Endothelial cell of umbilical vein (primary cell): ENCODE results near the gene ADD1. TPM values are rescaled to one million over a fixed set of nuclear protein-coding genes. Genes with fewer than 3 reads are reported as not detected.

Experiments
- BruUV-seq: library from RNA; stranded (reverse); fragments of 400-500 nt; replicated peaks from 2 replicates; lab custom pipeline; 2021; lab: Mats Ljungman, UMichigan
- CTCF ChIA-PET: fragments of 300-600, 350-600 bp; sonication (Branson Sonifier 250); formaldehyde crosslinking; loops from one replicate; lab custom pipeline; 2021; ENCODE audit warnings: antibody characterized with exemption, inconsistent platforms; lab: Charles Lee
- POLR2A ChIA-PET: fragments of 300-600, 350-600 bp; sonication (Branson Sonifier 250); formaldehyde crosslinking; loops from one replicate; lab custom pipeline; 2021; ENCODE audit warnings: antibody characterized with exemption, inconsistent platforms; lab: Charles Lee
- DNase-seq: peaks from one replicate; pipeline ENCODE4 v3.0.0-alpha.2; 2011; ENCODE audit warnings: low read depth, low spot score
- FAIRE-seq: peaks from 2 replicates; lab custom pipeline; 2011; peaks lifted over from hg19 to GRCh38; lab: Jason Lieb, UNC
- H2AFZ ChIP-seq: 2 replicates; pipeline ENCODE4 v1.6.0; 2012; ENCODE audit warnings: low read depth, low read length, control low read depth, inconsistent platforms
- H3K27ac ChIP-seq: 2 replicates; pipeline ENCODE4 v1.5.1; 2011; ENCODE audit warnings: low read depth, mild to moderate bottlenecking, control low read depth, low read length, moderate library complexity; ENCODE audit not compliant: insufficient read depth
- H3K27me3 ChIP-seq, 2 experiments: 2 replicates each; pipeline versions ENCODE4 v1.6.0 to v1.6.1; 2011; ENCODE audit warnings: low read length in 2 of 2, mixed read lengths in 1 of 2; ENCODE audit not compliant: control insufficient read depth in 2 of 2, insufficient read depth in 2 of 2
- H3K36me3 ChIP-seq, 2 experiments: 2 replicates in 1 of 2; 3 replicates in 1 of 2; pipeline ENCODE4 v1.5.1; 2011; ENCODE audit warnings: low read length in 2 of 2, mild to moderate bottlenecking in 1 of 2, moderate library complexity in 1 of 2; ENCODE audit not compliant: control insufficient read depth in 2 of 2, insufficient read depth in 2 of 2; ENCODE audit errors: extremely low read depth in 1 of 2
- H3K4me1 ChIP-seq: 3 replicates; pipeline ENCODE4 v1.5.1; 2011; ENCODE audit warnings: mild to moderate bottlenecking, low read length; ENCODE audit not compliant: control insufficient read depth, insufficient read depth; ENCODE audit errors: extremely low read depth
- H3K4me2 ChIP-seq: 2 replicates; pipeline ENCODE4 v1.6.1; 2011; ENCODE audit warnings: low read length, control low read depth, mixed read lengths; ENCODE audit not compliant: insufficient read depth
- H3K4me3 ChIP-seq, 3 experiments: fragments of 200-600 bp in 1 of 3; sonication (generic), shearing (Covaris generic) in 1 of 3; replicated peaks in 1 of 3; 2 replicates each; pipeline ENCODE4 v1.5.1; 2011 to 2016; ENCODE audit warnings: control low read depth in 3 of 3, low read length in 3 of 3, mild to moderate bottlenecking in 2 of 3, inconsistent platforms in 1 of 3, low read depth in 1 of 3, moderate library complexity in 1 of 3; ENCODE audit not compliant: insufficient read depth in 1 of 3
- H3K79me2 ChIP-seq: 2 replicates; pipeline ENCODE4 v1.6.0; 2012; ENCODE audit warnings: low read length, inconsistent platforms; ENCODE audit not compliant: control insufficient read depth, insufficient read depth
- H3K9ac ChIP-seq: replicated peaks from 2 replicates; pipeline ENCODE3; 2011; ENCODE audit warnings: low read length, control low read depth; ENCODE audit not compliant: insufficient read depth; ENCODE audit errors: extremely low read depth
- H3K9me1 ChIP-seq: replicated peaks from 3 replicates; pipeline ENCODE4 v1.6.0; 2011; ENCODE audit warnings: mild to moderate bottlenecking, low read length; ENCODE audit not compliant: control insufficient read depth, insufficient read depth; ENCODE audit errors: extremely low read depth
- H3K9me3 ChIP-seq: replicated peaks from 2 replicates; pipeline ENCODE4 v1.5.1; 2012; ENCODE audit warnings: low read length, inconsistent platforms; ENCODE audit not compliant: control insufficient read depth, insufficient read depth
- H4K20me1 ChIP-seq: replicated peaks from 2 replicates; pipeline ENCODE3; 2011; ENCODE audit warnings: mild to moderate bottlenecking, low read length; ENCODE audit not compliant: control insufficient read depth, insufficient read depth; ENCODE audit errors: extremely low read depth
- FOS ChIP-seq: IDR thresholded peaks from 2 replicates; pipeline ENCODE4 v1.6.1; 2011; ENCODE audit warnings: mild to moderate bottlenecking, low read length, moderate library complexity, borderline replicate concordance; ENCODE audit not compliant: insufficient read depth
- GATA2 ChIP-seq: IDR thresholded peaks from 2 replicates; pipeline ENCODE4 v1.7.0; 2011; ENCODE audit warnings: low read depth, mild to moderate bottlenecking, moderate library complexity, mixed read lengths, low read length; ENCODE audit not compliant: insufficient read length, insufficient read depth
- MYC ChIP-seq: IDR thresholded peaks from one replicate; pipeline ENCODE4 v1.6.1; 2011; ENCODE audit warnings: mild to moderate bottlenecking, low read depth, low read length
- POLR2A ChIP-seq: IDR thresholded peaks from 2 replicates; pipeline ENCODE4 v1.6.1; 2012; ENCODE audit warnings: low read depth, mild to moderate bottlenecking, control low read depth, low read length
- dilution Hi-C: fragments of 300-500 bp; cut with MboI; formaldehyde crosslinking; loops from one replicate; pipeline ENCODE4 v1.15.0; 2019; ENCODE audit warnings: low sequenced_read_pairs; ENCODE audit not compliant: extremely low pct_ligation_motif_present
- intact Hi-C: fragments of 100-400 bp; cut with micrococcal nuclease; formaldehyde crosslinking; loops from one replicate; pipeline ENCODE4 v1.10.0; 2022
- polyA plus RNA-seq, 4 experiments: library from polyadenylated mRNA; depleted of rRNA in 3 of 4; stranded (reverse) in 3 of 4; unstranded in 1 of 4; fragments of >200 nt; gene quantifications; 2 replicates each; pipeline versions ENCODE4 v1.2.1 to v1.2.3, GENCODE V29; 2011 to 2012; ENCODE audit warnings: missing spikeins in 1 of 4
- total RNA-seq: library from RNA; stranded (reverse); gene quantifications from 2 replicates; pipeline ENCODE4 v1.2.3, GENCODE V29; 2021
- TF ChIP-seq, protein P1 (sequence below), 2 donors: IDR thresholded peaks; 1 replicate in 1 of 2; 2 replicates in 1 of 2; pipeline ENCODE4 v1.5.1; 2011; ENCODE audit warnings: low read length in 2 of 2, mild to moderate bottlenecking in 2 of 2, moderate library complexity in 2 of 2, control low read depth in 1 of 2, inconsistent platforms in 1 of 2, low read depth in 1 of 2; ENCODE audit not compliant: insufficient read depth in 1 of 2; ENCODE audit errors: extremely low read depth in 1 of 2

Gene ADD1
- total and polyA plus RNA-seq, 2 donors (not counting 3 experiments of a cell fraction or from before 2014, with no cell fraction given), result 219 to 305 TPM

DNA sequence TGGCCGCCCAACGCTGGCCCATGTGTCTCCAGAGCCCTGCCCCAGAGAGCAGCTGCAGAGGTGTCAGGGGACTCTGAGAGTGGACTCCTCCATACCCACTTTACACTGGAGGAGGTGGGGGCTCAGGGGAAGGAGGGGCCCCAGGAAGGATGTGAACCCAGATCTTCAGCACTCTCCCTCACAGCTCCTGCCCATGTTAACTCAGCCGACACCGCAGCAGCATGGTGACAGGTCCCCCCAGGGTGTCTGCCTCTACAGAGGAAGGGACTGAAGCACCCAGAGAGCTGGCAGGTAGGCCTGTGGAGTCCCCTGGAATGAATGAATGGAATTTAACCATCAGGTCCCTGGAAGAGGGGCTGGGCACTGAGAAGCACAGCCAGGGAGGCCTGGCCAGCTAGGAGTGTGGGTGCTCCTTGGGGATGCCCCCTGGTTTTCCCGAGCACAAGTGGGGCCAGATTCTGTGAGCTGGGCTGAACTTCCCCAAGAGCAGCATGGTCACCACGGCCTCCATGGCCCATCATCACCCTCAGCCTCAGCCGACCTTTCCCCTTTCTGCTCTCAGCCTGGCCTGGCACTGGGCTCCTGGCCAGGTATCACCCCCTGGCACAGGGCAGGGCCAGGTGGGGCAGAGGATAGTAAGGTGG, 28.9 kb upstream of the ADD1 start:
- Histone ChIP-seq H3K4me1 (peaks cover 24% of the 10 kb centered on the region), H3K4me2 (no peak overlapping the region), H3K79me2 (peaks cover 73% of the 10 kb centered on the region), H3K9ac (no peak overlapping the region), H3K9me1 (no peaks in the 10 kb centered on the region), H3K9me3 (no peaks in the 10 kb centered on the region), H3K4me3 (no peak overlapping the region), H3K27me3 (no peaks in the 10 kb centered on the region), H3K27ac (no peak overlapping the region), H4K20me1 (no peaks in the 10 kb centered on the region), H3K36me3 (no peaks in the 10 kb centered on the region), H2AFZ (no peak overlapping the region)
- POLR2A ChIA-PET, result no interaction called here
- no peak for FAIRE-seq
- TF ChIP-seq FOS (no peak), GATA2 (no peak), POLR2A (no peak)
- DNase-seq, result no peak
- dilution Hi-C loops, result no loop called here
- BruUV-seq, result no TSS peak
- CTCF ChIA-PET, result interaction anchor here (1.2 kb wide), 1 partner anchor 51 kb away, joined by 3 read pairs; no protein-coding TSS in a partner anchor
- intact Hi-C loops, result loop anchor here (5.0 kb wide), 2 partner anchors 52 to 277 kb away; partner anchors contain the start of gene FAM193A

DNA sequence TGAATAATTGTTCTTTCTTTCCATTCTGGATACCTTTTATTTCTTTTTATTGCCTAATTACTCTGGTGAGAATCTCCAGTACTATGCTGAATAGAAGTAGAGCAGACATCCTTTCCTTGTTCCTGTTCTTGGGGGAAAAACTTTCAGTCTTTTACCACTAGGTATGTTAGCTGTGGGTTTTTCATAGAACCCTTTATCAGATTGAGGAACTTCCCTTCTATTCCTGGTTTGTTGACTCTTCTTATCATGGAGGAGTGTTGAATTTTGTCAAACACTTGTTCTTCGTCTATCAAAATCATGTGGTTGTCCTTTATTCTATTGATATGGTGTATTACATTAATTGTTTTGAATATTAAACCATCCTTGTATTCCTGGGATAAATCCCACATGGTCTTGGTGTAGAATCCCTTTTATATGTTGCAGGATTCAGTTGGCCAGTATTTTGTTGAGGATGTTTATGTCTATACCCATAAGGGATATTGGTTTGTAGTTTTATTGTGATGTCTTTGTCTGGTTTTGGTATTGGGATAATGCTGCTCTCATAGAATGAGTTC, 27.2 kb upstream of the ADD1 start:
- Histone ChIP-seq H3K27me3 (no peaks in the 10 kb centered on the region), H3K9me3 (no peaks in the 10 kb centered on the region), H3K27ac (no peak overlapping the region), H3K9me1 (no peaks in the 10 kb centered on the region), H3K4me2 (no peak overlapping the region), H4K20me1 (no peaks in the 10 kb centered on the region), H3K9ac (no peak overlapping the region), H2AFZ (no peak overlapping the region), H3K79me2 (peaks cover 84% of the 10 kb centered on the region), H3K4me1 (peaks cover 20% of the 10 kb centered on the region), H3K4me3 (no peak overlapping the region), H3K36me3 (peaks cover 2 to 3% of the 10 kb centered on the region in 2 experiments)
- intact Hi-C loops, result no loop called here
- dilution Hi-C loops, result no loop called here
- POLR2A ChIA-PET, result no interaction called here
- CTCF ChIA-PET, result no interaction called here
- DNase-seq, result no peak
- no peak for FAIRE-seq
- BruUV-seq, result no TSS peak
- no peak for TF ChIP-seq MYC
- TF ChIP-seq, protein P1, sequence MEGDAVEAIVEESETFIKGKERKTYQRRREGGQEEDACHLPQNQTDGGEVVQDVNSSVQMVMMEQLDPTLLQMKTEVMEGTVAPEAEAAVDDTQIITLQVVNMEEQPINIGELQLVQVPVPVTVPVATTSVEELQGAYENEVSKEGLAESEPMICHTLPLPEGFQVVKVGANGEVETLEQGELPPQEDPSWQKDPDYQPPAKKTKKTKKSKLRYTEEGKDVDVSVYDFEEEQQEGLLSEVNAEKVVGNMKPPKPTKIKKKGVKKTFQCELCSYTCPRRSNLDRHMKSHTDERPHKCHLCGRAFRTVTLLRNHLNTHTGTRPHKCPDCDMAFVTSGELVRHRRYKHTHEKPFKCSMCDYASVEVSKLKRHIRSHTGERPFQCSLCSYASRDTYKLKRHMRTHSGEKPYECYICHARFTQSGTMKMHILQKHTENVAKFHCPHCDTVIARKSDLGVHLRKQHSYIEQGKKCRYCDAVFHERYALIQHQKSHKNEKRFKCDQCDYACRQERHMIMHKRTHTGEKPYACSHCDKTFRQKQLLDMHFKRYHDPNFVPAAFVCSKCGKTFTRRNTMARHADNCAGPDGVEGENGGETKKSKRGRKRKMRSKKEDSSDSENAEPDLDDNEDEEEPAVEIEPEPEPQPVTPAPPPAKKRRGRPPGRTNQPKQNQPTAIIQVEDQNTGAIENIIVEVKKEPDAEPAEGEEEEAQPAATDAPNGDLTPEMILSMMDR (IDR thresholded peaks at IDR 0.05; ENCODE audit: extremely low read depth in 1 of 2, insufficient read depth in 1 of 2, low read depth in 1 of 2, low read length in 2 of 2), result no peak
